ENCODE data around the gene CNIH2. TPM values are rescaled to one million over a fixed set of nuclear protein-coding genes. Genes with fewer than 3 reads are reported as not detected.

The CNIH2 gene
- total and polyA plus RNA-seq, 9 of the 15 experiments (the other 6 are each of a cell fraction or from before 2014, with no cell fraction given): 0.26 to 0.89 (median 0.40) TPM; not detected in 4

GRCh38 chr11:66328302-66329144 is 50.5 kb downstream of the CNIH2 start (continued):
- TF ChIP-seq CBFA2T3 (IDR thresholded peaks at IDR 0.05): no peak
- TF ChIP-seq PHB (CRISPR knock-in tag; IDR thresholded peaks at IDR 0.05): 0 out of 2 replicates have a peak, but pooled peaks have one; percentile 12
- TF ChIP-seq ETV6 (IDR thresholded peaks at IDR 0.05; ENCODE audit: borderline replicate concordance in 1 of 2, low read depth in 2 of 2, low read length in 1 of 2): no peak
- no peak for TF ChIP-seq ETV6 (CRISPR knock-in tag; IDR thresholded peaks at IDR 0.05; ENCODE audit: borderline replicate concordance)
- TF ChIP-seq MCM3 (IDR thresholded peaks at IDR 0.05): no peak
- TF ChIP-seq, protein P1, sequence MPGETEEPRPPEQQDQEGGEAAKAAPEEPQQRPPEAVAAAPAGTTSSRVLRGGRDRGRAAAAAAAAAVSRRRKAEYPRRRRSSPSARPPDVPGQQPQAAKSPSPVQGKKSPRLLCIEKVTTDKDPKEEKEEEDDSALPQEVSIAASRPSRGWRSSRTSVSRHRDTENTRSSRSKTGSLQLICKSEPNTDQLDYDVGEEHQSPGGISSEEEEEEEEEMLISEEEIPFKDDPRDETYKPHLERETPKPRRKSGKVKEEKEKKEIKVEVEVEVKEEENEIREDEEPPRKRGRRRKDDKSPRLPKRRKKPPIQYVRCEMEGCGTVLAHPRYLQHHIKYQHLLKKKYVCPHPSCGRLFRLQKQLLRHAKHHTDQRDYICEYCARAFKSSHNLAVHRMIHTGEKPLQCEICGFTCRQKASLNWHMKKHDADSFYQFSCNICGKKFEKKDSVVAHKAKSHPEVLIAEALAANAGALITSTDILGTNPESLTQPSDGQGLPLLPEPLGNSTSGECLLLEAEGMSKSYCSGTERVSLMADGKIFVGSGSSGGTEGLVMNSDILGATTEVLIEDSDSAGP (CRISPR knock-in tag; IDR thresholded peaks at IDR 0.05): peak; percentile 46; the same call in 1 of the 2 replicates
- no peak for TF ChIP-seq GTF2E2 (tag; IDR thresholded peaks at IDR 0.05)
- TF ChIP-seq, protein P2, sequence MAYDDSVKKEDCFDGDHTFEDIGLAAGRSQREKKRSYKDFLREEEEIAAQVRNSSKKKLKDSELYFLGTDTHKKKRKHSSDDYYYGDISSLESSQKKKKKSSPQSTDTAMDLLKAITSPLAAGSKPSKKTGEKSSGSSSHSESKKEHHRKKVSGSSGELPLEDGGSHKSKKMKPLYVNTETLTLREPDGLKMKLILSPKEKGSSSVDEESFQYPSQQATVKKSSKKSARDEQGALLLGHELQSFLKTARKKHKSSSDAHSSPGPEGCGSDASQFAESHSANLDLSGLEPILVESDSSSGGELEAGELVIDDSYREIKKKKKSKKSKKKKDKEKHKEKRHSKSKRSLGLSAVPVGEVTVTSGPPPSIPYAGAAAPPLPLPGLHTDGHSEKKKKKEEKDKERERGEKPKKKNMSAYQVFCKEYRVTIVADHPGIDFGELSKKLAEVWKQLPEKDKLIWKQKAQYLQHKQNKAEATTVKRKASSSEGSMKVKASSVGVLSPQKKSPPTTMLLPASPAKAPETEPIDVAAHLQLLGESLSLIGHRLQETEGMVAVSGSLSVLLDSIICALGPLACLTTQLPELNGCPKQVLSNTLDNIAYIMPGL (CRISPR knock-in tag; IDR thresholded peaks at IDR 0.05): no peak
- TF ChIP-seq CEBPZ (IDR thresholded peaks at IDR 0.05; ENCODE audit: borderline replicate concordance, low read depth, low read length): no peak
- TF ChIP-seq, protein P3, sequence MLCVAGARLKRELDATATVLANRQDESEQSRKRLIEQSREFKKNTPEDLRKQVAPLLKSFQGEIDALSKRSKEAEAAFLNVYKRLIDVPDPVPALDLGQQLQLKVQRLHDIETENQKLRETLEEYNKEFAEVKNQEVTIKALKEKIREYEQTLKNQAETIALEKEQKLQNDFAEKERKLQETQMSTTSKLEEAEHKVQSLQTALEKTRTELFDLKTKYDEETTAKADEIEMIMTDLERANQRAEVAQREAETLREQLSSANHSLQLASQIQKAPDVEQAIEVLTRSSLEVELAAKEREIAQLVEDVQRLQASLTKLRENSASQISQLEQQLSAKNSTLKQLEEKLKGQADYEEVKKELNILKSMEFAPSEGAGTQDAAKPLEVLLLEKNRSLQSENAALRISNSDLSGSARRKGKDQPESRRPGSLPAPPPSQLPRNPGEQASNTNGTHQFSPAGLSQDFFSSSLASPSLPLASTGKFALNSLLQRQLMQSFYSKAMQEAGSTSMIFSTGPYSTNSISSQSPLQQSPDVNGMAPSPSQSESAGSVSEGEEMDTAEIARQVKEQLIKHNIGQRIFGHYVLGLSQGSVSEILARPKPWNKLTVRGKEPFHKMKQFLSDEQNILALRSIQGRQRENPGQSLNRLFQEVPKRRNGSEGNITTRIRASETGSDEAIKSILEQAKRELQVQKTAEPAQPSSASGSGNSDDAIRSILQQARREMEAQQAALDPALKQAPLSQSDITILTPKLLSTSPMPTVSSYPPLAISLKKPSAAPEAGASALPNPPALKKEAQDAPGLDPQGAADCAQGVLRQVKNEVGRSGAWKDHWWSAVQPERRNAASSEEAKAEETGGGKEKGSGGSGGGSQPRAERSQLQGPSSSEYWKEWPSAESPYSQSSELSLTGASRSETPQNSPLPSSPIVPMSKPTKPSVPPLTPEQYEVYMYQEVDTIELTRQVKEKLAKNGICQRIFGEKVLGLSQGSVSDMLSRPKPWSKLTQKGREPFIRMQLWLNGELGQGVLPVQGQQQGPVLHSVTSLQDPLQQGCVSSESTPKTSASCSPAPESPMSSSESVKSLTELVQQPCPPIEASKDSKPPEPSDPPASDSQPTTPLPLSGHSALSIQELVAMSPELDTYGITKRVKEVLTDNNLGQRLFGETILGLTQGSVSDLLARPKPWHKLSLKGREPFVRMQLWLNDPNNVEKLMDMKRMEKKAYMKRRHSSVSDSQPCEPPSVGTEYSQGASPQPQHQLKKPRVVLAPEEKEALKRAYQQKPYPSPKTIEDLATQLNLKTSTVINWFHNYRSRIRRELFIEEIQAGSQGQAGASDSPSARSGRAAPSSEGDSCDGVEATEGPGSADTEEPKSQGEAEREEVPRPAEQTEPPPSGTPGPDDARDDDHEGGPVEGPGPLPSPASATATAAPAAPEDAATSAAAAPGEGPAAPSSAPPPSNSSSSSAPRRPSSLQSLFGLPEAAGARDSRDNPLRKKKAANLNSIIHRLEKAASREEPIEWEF (CRISPR knock-in tag; IDR thresholded peaks at IDR 0.05): no peak
- no peak for TF ChIP-seq SIN3A (IDR thresholded peaks at IDR 0.05; ENCODE audit: borderline replicate concordance in 2 of 2, control insufficient read depth in 1 of 2, low read depth in 2 of 2, low read length in 2 of 2)

All from K562 (cell line).